ENCODE measurements around the gene DNAAF6.
"Not testable (repeated sequence)": the region's sequence is repeated elsewhere in the genome, so short reads cannot be mapped to it uniquely, and the experiment has no call there.

Gene DNAAF6

GRCh38 chrX:107205770-107206696 lies at the start of gene DNAAF6, which contains the start of gene NUP62CL:
Gene DNAAF6 (plus strand): TSS chrX:107206611. CDS start chrX:107212876, 6,265 bp downstream.
Gene NUP62CL (minus strand): TSS chrX:107206433. CDS start chrX:107175146, 31,287 bp downstream.
- DNase-seq: peak; percentile 43

GRCh38 chrX:107157618-107158017 lies 48.8 kb upstream of the DNAAF6 start:
- not testable (repeated sequence) for DNase-seq

GRCh38 chrX:107167163-107167921 lies 39.1 kb upstream of the DNAAF6 start:
- no peak for DNase-seq

GRCh38 chrX:107168257-107168656 lies 38.2 kb upstream of the DNAAF6 start:
- DNase-seq: no peak

GRCh38 chrX:107168712-107169111 lies 37.7 kb upstream of the DNAAF6 start:
- DNase-seq: no peak

- no peak for DNase-seq
These were observed 34.9 kb upstream of the DNAAF6 start for GRCh38 chrX:107171369-107172102.

GRCh38 chrX:107197319-107197718 lies 9.1 kb upstream of the DNAAF6 start:
- DNase-seq: no peak

GRCh38 chrX:107198074-107198473 lies 8.3 kb upstream of the DNAAF6 start:
- DNase-seq: not testable (repeated sequence)

GRCh38 chrX:107199491-107199890 lies 6.9 kb upstream of the DNAAF6 start:
- no peak for DNase-seq

- no peak for DNase-seq
These were observed 2.3 kb upstream of the DNAAF6 start for GRCh38 chrX:107204068-107204605.

- DNase-seq: no peak
These were observed 270 bp downstream of the DNAAF6 start for GRCh38 chrX:107206697-107207065.

- no peak for DNase-seq
These were observed 678 bp downstream of the DNAAF6 start for GRCh38 chrX:107207089-107207488.

- no peak for DNase-seq
These were observed 1.5 kb downstream of the DNAAF6 start for GRCh38 chrX:107207943-107208342.

GRCh38 chrX:107213477-107213876 lies 7.1 kb downstream of the DNAAF6 start:
- DNase-seq: no peak

- DNase-seq: no peak
These were observed 20.3 kb downstream of the DNAAF6 start for GRCh38 chrX:107226757-107227156.

- no peak for DNase-seq
These were observed 21.5 kb downstream of the DNAAF6 start for GRCh38 chrX:107227780-107228485.

- no peak for DNase-seq
These were observed 22.0 kb downstream of the DNAAF6 start for GRCh38 chrX:107228486-107228819.

GRCh38 chrX:107272431-107272921 lies 66.1 kb downstream of the DNAAF6 start:
- DNase-seq: no peak

- no peak for DNase-seq
These were observed 67.4 kb downstream of the DNAAF6 start for GRCh38 chrX:107273795-107274194.

- DNase-seq: no peak
These were observed 82.3 kb downstream of the DNAAF6 start for GRCh38 chrX:107288676-107289075.

GRCh38 chrX:107290019-107290418 lies 83.6 kb downstream of the DNAAF6 start:
- no peak for DNase-seq

GRCh38 chrX:107293056-107293455 lies 86.6 kb downstream of the DNAAF6 start:
- DNase-seq: no peak
